Mesothelial cell of epicardium (in vitro differentiated cells): ENCODE measurements around the gene MFSD6. TPM values are rescaled to one million over a fixed set of nuclear protein-coding genes. Genes with fewer than 3 reads are reported as not detected.
A peak's percentile ranks its signal among the peaks of the same experiment; 100 is the strongest.

Experiments
- DNase-seq, 2 experiments: peaks; one replicate each; pipeline ENCODE4 v3.0.0; 2021; ENCODE audit warnings: low spot score in 2 of 2; ENCODE audit not compliant: unreplicated experiment in 2 of 2
- H3K27ac Mint-ChIP-seq: 2 replicates; pipeline ENCODE4 v1.8.0; 2021; ENCODE audit warnings: mixed read lengths
- H3K27me3 Mint-ChIP-seq: 2 replicates; pipeline ENCODE4 v1.8.0; 2021; ENCODE audit warnings: low read depth, mixed read lengths
- H3K36me3 Mint-ChIP-seq: 2 replicates; pipeline ENCODE4 v1.8.0; 2021; ENCODE audit warnings: mixed read lengths
- H3K4me1 Mint-ChIP-seq: 2 replicates; pipeline ENCODE4 v1.8.0; 2021; ENCODE audit warnings: mixed read lengths
- H3K4me3 Mint-ChIP-seq: 2 replicates; pipeline ENCODE4 v1.8.0; 2021; ENCODE audit warnings: mild to moderate bottlenecking, moderate library complexity, mixed read lengths
- H3K9me3 Mint-ChIP-seq: 2 replicates; pipeline ENCODE4 v1.8.0; 2021; ENCODE audit warnings: mixed read lengths
- total RNA-seq: library from RNA; stranded (reverse); gene quantifications from 3 replicates; pipeline ENCODE4 v1.2.1, GENCODE V29; 2021
- TF ChIP-seq, protein P1 (sequence below): fragments of 200-600 bp; sonication (generic); IDR thresholded peaks from one replicate; pipeline ENCODE4 v1.5.0; 2021; ENCODE audit warnings: antibody characterized with exemption; ENCODE audit not compliant: unreplicated experiment

The MFSD6 gene
- total RNA-seq, 1 donor from 2014 or later: 11.7 TPM

DNA sequence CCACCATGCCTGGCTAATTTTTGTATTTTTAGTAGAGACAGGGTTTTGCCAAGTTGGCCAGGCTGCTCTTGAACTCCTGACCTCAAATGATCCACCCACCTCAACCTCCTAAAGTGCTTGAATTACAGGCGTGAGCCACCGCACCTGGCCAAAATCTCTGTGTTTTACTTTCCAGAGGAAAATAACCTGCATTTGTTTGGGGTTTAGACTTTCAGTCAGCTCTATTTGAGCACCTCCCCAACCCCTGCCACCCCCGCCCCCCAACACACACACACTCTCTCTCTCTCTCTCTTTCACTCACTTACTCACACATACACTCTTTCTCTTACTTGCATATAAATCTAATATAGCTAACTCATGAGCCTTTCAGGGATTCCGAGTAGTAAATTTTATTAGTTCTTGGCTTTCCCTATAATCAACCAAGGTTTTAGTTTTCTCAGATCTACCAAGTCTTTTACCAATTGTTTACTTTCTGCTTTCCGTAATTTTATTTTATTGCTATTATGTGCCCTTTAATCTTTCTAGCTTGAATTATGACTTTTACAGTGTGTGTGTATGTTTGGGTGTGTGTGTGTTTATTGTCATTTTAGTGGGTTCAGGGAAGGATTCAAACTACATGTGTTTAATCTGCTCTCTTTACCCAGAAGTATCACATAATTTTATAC, 24.5 kb downstream of the MFSD6 start:
- DNase-seq: no peak
- Mint-ChIP-seq H3K36me3 (peaks cover 24% of the 10 kb centered on the region), H3K4me1 (peaks cover 9% of the 10 kb centered on the region), H3K4me3 (no peak overlapping the region), H3K27me3 (no peaks in the 10 kb centered on the region), H3K9me3 (peaks cover 6% of the 10 kb centered on the region), H3K27ac (peak overlapping the region; percentile 52)
- TF ChIP-seq, protein P1, sequence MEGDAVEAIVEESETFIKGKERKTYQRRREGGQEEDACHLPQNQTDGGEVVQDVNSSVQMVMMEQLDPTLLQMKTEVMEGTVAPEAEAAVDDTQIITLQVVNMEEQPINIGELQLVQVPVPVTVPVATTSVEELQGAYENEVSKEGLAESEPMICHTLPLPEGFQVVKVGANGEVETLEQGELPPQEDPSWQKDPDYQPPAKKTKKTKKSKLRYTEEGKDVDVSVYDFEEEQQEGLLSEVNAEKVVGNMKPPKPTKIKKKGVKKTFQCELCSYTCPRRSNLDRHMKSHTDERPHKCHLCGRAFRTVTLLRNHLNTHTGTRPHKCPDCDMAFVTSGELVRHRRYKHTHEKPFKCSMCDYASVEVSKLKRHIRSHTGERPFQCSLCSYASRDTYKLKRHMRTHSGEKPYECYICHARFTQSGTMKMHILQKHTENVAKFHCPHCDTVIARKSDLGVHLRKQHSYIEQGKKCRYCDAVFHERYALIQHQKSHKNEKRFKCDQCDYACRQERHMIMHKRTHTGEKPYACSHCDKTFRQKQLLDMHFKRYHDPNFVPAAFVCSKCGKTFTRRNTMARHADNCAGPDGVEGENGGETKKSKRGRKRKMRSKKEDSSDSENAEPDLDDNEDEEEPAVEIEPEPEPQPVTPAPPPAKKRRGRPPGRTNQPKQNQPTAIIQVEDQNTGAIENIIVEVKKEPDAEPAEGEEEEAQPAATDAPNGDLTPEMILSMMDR: no peak

- TF ChIP-seq, protein P1: no peak
- H3K36me3 Mint-ChIP-seq: peaks cover 27% of the 10 kb centered on the region
- H3K9me3 Mint-ChIP-seq: no peaks in the 10 kb centered on the region
- no peak for DNase-seq
- no peak overlapping the region for H3K4me3 Mint-ChIP-seq
- peaks cover 9% of the 10 kb centered on the region for H3K4me1 Mint-ChIP-seq
- no peak overlapping the region for H3K27ac Mint-ChIP-seq
- no peaks in the 10 kb centered on the region for H3K27me3 Mint-ChIP-seq
Measured at GRCh38 chr2:190435031-190435670, 27.0 kb downstream of the MFSD6 start.

GRCh38 chr2:190436557-190436956, 28.4 kb downstream of the MFSD6 start:
- Mint-ChIP-seq H3K27me3 (no peaks in the 10 kb centered on the region), H3K36me3 (peaks cover 27% of the 10 kb centered on the region), H3K4me1 (peaks cover 9% of the 10 kb centered on the region)

GRCh38 chr2:190440113-190440512, 32.0 kb downstream of the MFSD6 start:
- H3K4me3 Mint-ChIP-seq: no peak overlapping the region
- H3K27ac Mint-ChIP-seq: no peak overlapping the region
- no peak for DNase-seq
- peaks cover 7% of the 10 kb centered on the region for H3K4me1 Mint-ChIP-seq
- no peaks in the 10 kb centered on the region for H3K27me3 Mint-ChIP-seq
- H3K9me3 Mint-ChIP-seq: no peaks in the 10 kb centered on the region
- TF ChIP-seq, protein P1: no peak
- peaks cover 27% of the 10 kb centered on the region for H3K36me3 Mint-ChIP-seq

More at GRCh38 chr2:190436557-190436956, 28.4 kb downstream of the MFSD6 start:
- no peak for DNase-seq
- Mint-ChIP-seq H3K4me3 (no peak overlapping the region), H3K9me3 (no peaks in the 10 kb centered on the region), H3K27ac (no peak overlapping the region)
- TF ChIP-seq, protein P1: no peak

DNA sequence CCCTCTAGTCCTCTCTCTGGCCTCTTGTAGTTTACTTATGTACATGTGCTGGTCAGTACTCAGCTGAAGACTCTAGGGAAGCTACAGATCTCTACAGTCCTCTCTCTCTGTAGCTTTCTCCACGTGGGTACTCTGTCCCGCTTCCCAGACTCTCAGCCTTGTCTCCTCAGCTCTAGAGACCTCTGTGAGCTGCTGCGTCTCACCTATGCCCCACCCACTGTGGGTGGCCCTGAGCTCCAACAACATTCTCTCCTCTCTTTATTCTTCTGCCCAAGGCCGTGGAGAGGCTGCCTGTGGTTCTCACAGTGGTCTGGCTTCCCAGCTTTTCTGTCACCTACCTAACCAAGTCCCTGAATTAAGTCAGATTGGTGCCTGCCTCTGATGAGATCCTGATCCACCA, 33.4 kb downstream of the MFSD6 start:
- Mint-ChIP-seq H3K4me1 (peaks cover 19% of the 10 kb centered on the region), H3K9me3 (no peaks in the 10 kb centered on the region), H3K36me3 (peaks cover 19% of the 10 kb centered on the region), H3K4me3 (no peak overlapping the region), H3K27me3 (no peaks in the 10 kb centered on the region), H3K27ac (no peak overlapping the region)
- no peak for DNase-seq
- TF ChIP-seq, protein P1: no peak
